Occipital lobe (tissue), 2 donors: ENCODE measurements around the gene TBK1. TPM values are rescaled to one million over a fixed set of nuclear protein-coding genes. Genes with fewer than 3 reads are reported as not detected.
A peak's percentile ranks its signal among the peaks of the same experiment; 100 is the strongest.
"Not testable (repeated sequence)": the region's sequence is repeated elsewhere in the genome, so short reads cannot be mapped to it uniquely, and the experiment has no call there.

Experiments used
- DNase-seq: peaks from one replicate; lab custom pipeline; 2025; lab: John Stamatoyannopoulos, UW
- total RNA-seq: library from RNA; depleted of rRNA; stranded (reverse); fragments of >200 nt; gene quantifications from one replicate; pipeline ENCODE4 v1.2.3, GENCODE V29; 2014

TBK1 gene
- total RNA-seq, 1 donor from 2014 or later: 42.6 TPM

GRCh38 chr12:64496839-64497400, 45.0 kb downstream of the TBK1 start:
- DNase-seq: no peak

- no peak for DNase-seq
These were observed 45.6 kb downstream of the TBK1 start for GRCh38 chr12:64497484-64497883.

GRCh38 chr12:64497903-64498302, 46.0 kb downstream of the TBK1 start:
- no peak for DNase-seq

- no peak for DNase-seq
These were observed 48.5 kb downstream of the TBK1 start for GRCh38 chr12:64500394-64500793.

- no peak for DNase-seq
These were observed 49.6 kb downstream of the TBK1 start for GRCh38 chr12:64501486-64501885.

GRCh38 chr12:64506955-64507354, 55.0 kb downstream of the TBK1 start:
- DNase-seq: no peak

GRCh38 chr12:64510667-64511066, 58.7 kb downstream of the TBK1 start:
- no peak for DNase-seq

- no peak for DNase-seq
These were observed 66.5 kb downstream of the TBK1 start for GRCh38 chr12:64518396-64518795.

- no peak for DNase-seq
These were observed 69.9 kb downstream of the TBK1 start for GRCh38 chr12:64521833-64522232.

GRCh38 chr12:64522316-64522715, 70.4 kb downstream of the TBK1 start:
- DNase-seq: no peak

- DNase-seq: no peak
These were observed 70.9 kb downstream of the TBK1 start for GRCh38 chr12:64522807-64523206.

- DNase-seq: not testable (repeated sequence)
These were observed 71.9 kb downstream of the TBK1 start for GRCh38 chr12:64523565-64524444.

- peak; percentile 23 for DNase-seq
These were observed 73.7 kb downstream of the TBK1 start for GRCh38 chr12:64525461-64526160.

GRCh38 chr12:64526859-64527258, 74.9 kb downstream of the TBK1 start:
- DNase-seq: no peak

- DNase-seq: no peak
These were observed 76.7 kb downstream of the TBK1 start for GRCh38 chr12:64528616-64529015.

- DNase-seq: no peak
These were observed 78.6 kb downstream of the TBK1 start for GRCh38 chr12:64530566-64530965.

- DNase-seq: no peak
These were observed 79.9 kb downstream of the TBK1 start for GRCh38 chr12:64531665-64532334.

- no peak for DNase-seq
These were observed 80.9 kb downstream of the TBK1 start for GRCh38 chr12:64532734-64533351.

GRCh38 chr12:64534672-64535199, 82.8 kb downstream of the TBK1 start:
- DNase-seq: no peak

- no peak for DNase-seq
These were observed 86.2 kb downstream of the TBK1 start for GRCh38 chr12:64538121-64538520.

- peak; percentile 3 for DNase-seq
These were observed 90.6 kb downstream of the TBK1 start for GRCh38 chr12:64542409-64543047.
